Smooth muscle cell (in vitro differentiated cells): ENCODE measurements around the gene PKN1. TPM values are rescaled to one million over a fixed set of nuclear protein-coding genes. Genes with fewer than 3 reads are reported as not detected.
A peak's percentile ranks its signal among the peaks of the same experiment; 100 is the strongest.

ENCODE experiments used
- DNase-seq: peaks from one replicate; lab custom pipeline; 2025; ENCODE audit not compliant: unreplicated experiment; lab: John Stamatoyannopoulos, UW
- H2AFZ ChIP-seq: fragments of 200-600 bp; sonication (generic); 2 replicates; pipeline ENCODE4 v1.6.0; 2016; ENCODE audit warnings: antibody characterized with exemption, low read depth, mild to moderate bottlenecking
- H3F3A ChIP-seq: fragments of 200-600 bp; sonication (generic); 2 replicates; pipeline ENCODE4 v1.6.0; 2017; ENCODE audit warnings: antibody characterized with exemption, low read depth
- H3K27ac ChIP-seq: fragments of 200-600 bp; sonication (generic); 2 replicates; pipeline ENCODE4 v1.5.1; 2016; ENCODE audit warnings: low read depth, mild to moderate bottlenecking
- H3K27me3 ChIP-seq: fragments of 200-600 bp; sonication (generic); 2 replicates; pipeline ENCODE4 v1.6.1; 2016; ENCODE audit warnings: low read depth, mild to moderate bottlenecking
- H3K36me3 ChIP-seq: fragments of 200-600 bp; sonication (generic); 2 replicates; pipeline ENCODE4 v1.5.1; 2016; ENCODE audit warnings: low read depth
- H3K4me1 ChIP-seq: fragments of 200-600 bp; sonication (generic); 2 replicates; pipeline ENCODE4 v1.5.1; 2016; ENCODE audit warnings: low read depth
- H3K4me2 ChIP-seq: fragments of 200-600 bp; sonication (generic); 2 replicates; pipeline ENCODE4 v1.6.0; 2016; ENCODE audit warnings: mild to moderate bottlenecking
- H3K4me3 ChIP-seq: fragments of 200-600 bp; sonication (generic); 2 replicates; pipeline ENCODE4 v1.5.1; 2016; ENCODE audit warnings: mild to moderate bottlenecking
- H3K79me2 ChIP-seq: fragments of 200-600 bp; sonication (generic); 2 replicates; pipeline ENCODE4 v1.6.0; 2016; ENCODE audit warnings: low read depth, mild to moderate bottlenecking
- H3K9ac ChIP-seq: fragments of 200-600 bp; sonication (generic); 2 replicates; pipeline ENCODE4 v1.6.0; 2016; ENCODE audit warnings: low read depth
- H3K9me3 ChIP-seq: fragments of 200-600 bp; sonication (generic); replicated peaks from 2 replicates; pipeline ENCODE4 v1.5.1; 2016; ENCODE audit warnings: low read depth
- H4K20me1 ChIP-seq: fragments of 200-600 bp; sonication (generic); 2 replicates; pipeline ENCODE4 v1.6.0; 2016; ENCODE audit warnings: low read depth
- WGBS: methylation state at CpG from one replicate; pipeline ENCODE4 v1.1.7; 2016; ENCODE audit warnings: low lambda C conversion rate; 5-methylcytosine and 5-hydroxymethylcytosine counted together
- polyA plus RNA-seq: library from polyadenylated mRNA; unstranded; fragments of >200 nt; fragmentation: Nextera tagmentation; extraction: Ambion mirVana; gene quantifications from 2 replicates; pipeline ENCODE4 v1.2.1, GENCODE V29; 2016
- total RNA-seq: library from RNA; depleted of rRNA; stranded (reverse); fragments of >200 nt; gene quantifications from 2 replicates; pipeline ENCODE4 v1.2.3, GENCODE V29; 2014
- TF ChIP-seq, protein P1 (sequence below): fragments of 200-600 bp; sonication (generic); IDR thresholded peaks from 2 replicates; pipeline ENCODE4 v1.5.1; 2017; ENCODE audit warnings: borderline replicate concordance, mild to moderate bottlenecking, antibody characterized with exemption; ENCODE audit not compliant: insufficient read depth, poor library complexity, severe bottlenecking

The PKN1 gene
- total and polyA plus RNA-seq, 2 experiments from 2014 or later: 28.0 to 64.8 TPM

DNA sequence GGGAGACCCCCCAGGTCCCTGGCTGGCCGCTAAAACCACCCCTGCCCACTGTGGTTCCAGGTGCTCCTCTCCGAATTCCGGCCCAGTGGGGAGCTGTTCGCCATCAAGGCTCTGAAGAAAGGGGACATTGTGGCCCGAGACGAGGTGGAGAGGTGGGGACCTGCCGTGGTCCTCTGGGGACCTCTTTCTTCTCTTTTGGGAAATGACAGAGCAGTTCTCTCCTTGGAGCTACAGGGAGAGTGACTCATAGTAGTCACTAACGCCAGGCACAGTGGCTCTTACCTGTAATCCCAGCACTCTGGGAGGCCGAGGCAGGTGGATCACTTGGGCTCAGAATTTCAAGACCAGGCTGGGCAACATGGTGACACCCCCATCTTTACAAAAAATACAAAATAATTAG, 34.7 kb downstream of the PKN1 start:
- no peaks in the 10 kb centered on the region for H4K20me1 ChIP-seq
- no peaks in the 10 kb centered on the region for H3K36me3 ChIP-seq
- TF ChIP-seq, protein P1, sequence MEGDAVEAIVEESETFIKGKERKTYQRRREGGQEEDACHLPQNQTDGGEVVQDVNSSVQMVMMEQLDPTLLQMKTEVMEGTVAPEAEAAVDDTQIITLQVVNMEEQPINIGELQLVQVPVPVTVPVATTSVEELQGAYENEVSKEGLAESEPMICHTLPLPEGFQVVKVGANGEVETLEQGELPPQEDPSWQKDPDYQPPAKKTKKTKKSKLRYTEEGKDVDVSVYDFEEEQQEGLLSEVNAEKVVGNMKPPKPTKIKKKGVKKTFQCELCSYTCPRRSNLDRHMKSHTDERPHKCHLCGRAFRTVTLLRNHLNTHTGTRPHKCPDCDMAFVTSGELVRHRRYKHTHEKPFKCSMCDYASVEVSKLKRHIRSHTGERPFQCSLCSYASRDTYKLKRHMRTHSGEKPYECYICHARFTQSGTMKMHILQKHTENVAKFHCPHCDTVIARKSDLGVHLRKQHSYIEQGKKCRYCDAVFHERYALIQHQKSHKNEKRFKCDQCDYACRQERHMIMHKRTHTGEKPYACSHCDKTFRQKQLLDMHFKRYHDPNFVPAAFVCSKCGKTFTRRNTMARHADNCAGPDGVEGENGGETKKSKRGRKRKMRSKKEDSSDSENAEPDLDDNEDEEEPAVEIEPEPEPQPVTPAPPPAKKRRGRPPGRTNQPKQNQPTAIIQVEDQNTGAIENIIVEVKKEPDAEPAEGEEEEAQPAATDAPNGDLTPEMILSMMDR: no peak
- H3K4me1 ChIP-seq: no peaks in the 10 kb centered on the region
- no peaks in the 10 kb centered on the region for H3F3A ChIP-seq
- no peaks in the 10 kb centered on the region for H3K27me3 ChIP-seq
- no peak overlapping the region for H2AFZ ChIP-seq
- no peak overlapping the region for H3K9ac ChIP-seq
- H3K9me3 ChIP-seq: no peaks in the 10 kb centered on the region
- no peak for DNase-seq
- no peak overlapping the region for H3K27ac ChIP-seq
- no peak overlapping the region for H3K4me3 ChIP-seq
- no peaks in the 10 kb centered on the region for H3K79me2 ChIP-seq
- 80% methylated on average over 9 of the region's 9 CpGs for WGBS
- no peak overlapping the region for H3K4me2 ChIP-seq

DNA sequence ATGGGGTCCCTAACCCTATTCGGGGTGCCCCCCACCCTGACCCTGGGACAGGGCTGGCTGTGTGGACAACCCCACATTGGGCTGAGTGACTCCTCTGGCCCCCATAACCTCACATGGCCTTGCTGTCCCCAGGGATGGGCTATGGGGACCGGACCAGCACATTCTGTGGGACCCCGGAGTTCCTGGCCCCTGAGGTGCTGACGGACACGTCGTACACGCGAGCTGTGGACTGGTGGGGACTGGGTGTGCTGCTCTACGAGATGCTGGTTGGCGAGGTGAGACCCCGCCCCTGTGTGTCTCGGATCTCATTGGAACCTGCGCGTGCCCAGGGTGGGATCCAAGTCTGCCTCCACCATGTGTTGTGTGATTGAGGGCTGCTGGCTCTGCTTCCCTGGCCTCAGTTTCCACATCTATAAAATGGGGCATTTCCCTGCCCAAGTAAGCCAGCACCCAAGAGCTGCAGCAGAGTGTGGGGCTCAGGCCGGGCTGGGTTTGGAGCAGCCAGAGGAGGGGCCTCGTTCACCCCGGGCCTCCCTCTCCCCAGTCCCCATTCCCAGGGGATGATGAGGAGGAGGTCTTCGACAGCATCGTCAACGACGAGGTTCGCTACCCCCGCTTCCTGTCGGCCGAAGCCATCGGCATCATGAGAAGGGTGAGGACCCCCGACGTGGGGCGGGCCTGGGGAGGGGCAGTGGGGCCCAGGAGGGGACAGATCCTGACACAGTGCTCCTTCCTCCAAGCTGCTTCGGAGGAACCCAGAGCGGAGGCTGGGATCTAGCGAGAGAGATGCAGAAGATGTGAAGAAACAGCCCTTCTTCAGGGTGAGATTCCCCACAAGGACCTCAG, 37.1 kb downstream of the PKN1 start:
- WGBS: 98% methylated on average over 18 of the region's 32 CpGs
- Histone ChIP-seq H4K20me1 (no peaks in the 10 kb centered on the region), H3F3A (no peaks in the 10 kb centered on the region), H3K27ac (no peak overlapping the region), H3K9ac (no peak overlapping the region), H3K36me3 (no peaks in the 10 kb centered on the region), H3K4me1 (peaks cover 6% of the 10 kb centered on the region), H3K27me3 (no peaks in the 10 kb centered on the region), H3K9me3 (no peaks in the 10 kb centered on the region), H3K4me2 (no peak overlapping the region), H2AFZ (no peak overlapping the region), H3K4me3 (no peak overlapping the region), H3K79me2 (no peaks in the 10 kb centered on the region)
- no peak for DNase-seq
- TF ChIP-seq, protein P1: no peak

DNA sequence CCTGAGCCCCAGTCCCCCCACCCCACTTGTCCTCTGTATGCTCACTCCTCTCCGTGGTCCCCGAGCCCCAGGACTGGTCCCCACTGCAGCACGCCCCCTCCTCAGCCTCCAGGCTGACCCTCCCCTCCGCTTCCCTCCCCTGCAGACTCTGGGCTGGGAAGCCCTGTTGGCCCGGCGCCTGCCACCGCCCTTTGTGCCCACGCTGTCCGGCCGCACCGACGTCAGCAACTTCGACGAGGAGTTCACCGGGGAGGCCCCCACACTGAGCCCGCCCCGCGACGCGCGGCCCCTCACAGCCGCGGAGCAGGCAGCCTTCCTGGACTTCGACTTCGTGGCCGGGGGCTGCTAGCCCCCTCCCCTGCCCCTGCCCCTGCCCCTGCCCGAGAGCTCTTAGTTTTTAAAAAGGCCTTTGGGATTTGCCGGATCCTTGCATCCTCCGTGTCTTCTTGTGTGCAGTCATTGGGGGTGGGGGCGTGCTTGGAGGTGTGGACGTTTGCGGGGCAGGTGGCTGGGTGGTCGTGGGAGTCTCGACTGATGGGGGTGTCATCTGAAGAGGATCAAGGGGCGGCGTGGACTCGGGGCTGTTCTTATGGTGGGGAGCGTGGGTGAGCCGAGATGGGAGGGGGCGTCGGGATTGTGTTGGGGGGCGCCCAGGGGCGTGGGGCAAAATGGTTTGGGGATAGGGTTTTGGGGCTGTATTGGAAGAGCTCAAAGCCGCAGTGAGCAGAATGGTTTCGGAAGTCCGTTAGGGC, 38.5 kb downstream of the PKN1 start:
- no peak overlapping the region for H3K9ac ChIP-seq
- H3K9me3 ChIP-seq: no peaks in the 10 kb centered on the region
- peak overlapping the region; percentile 84 for H3K4me2 ChIP-seq
- TF ChIP-seq, protein P1: no peak
- peaks cover 12% of the 10 kb centered on the region for H3K4me1 ChIP-seq
- WGBS: 81% methylated on average over 18 of the region's 46 CpGs
- no peaks in the 10 kb centered on the region for H3K79me2 ChIP-seq
- H2AFZ ChIP-seq: no peak overlapping the region
- peak overlapping the region; percentile 34 for H3K4me3 ChIP-seq
- no peaks in the 10 kb centered on the region for H3K27me3 ChIP-seq
- H3F3A ChIP-seq: no peaks in the 10 kb centered on the region
- no peaks in the 10 kb centered on the region for H3K36me3 ChIP-seq
- no peak for DNase-seq
- H3K27ac ChIP-seq: no peak overlapping the region
- peaks cover 1% of the 10 kb centered on the region for H4K20me1 ChIP-seq
